AG04450 (cell line): Measurements from ENCODE around the gene TPD52L1. TPM values are rescaled to one million over a fixed set of nuclear protein-coding genes. Genes with fewer than 3 reads are reported as not detected.

Experiments
- CTCF ChIA-PET: fragments of 300-600, 350-600 bp; formaldehyde crosslinking; extraction: SDS; loops from one replicate; lab custom pipeline; 2022; ENCODE audit warnings: antibody characterized with exemption, inconsistent platforms; lab: Charles Lee
- POLR2A ChIA-PET: fragments of 350-600 bp; formaldehyde crosslinking; extraction: SDS; loops from one replicate; lab custom pipeline; 2021; ENCODE audit warnings: antibody characterized with exemption, inconsistent platforms; lab: Yijun Ruan, JAX
- DNase-seq: peaks from one replicate; pipeline ENCODE4 v3.0.0-alpha.2; 2011; ENCODE audit warnings: low read depth, low spot score
- H3K27ac ChIP-seq: one replicate; pipeline ENCODE4 v1.5.1; 2012; ENCODE audit warnings: low read depth, low read length, control low read depth
- H3K27me3 ChIP-seq: one replicate; pipeline ENCODE4 v1.6.0; 2012; ENCODE audit warnings: low read length; ENCODE audit not compliant: control insufficient read depth, insufficient read depth
- H3K4me3 ChIP-seq: 2 replicates; pipeline ENCODE4 v1.5.1; 2011; ENCODE audit warnings: mild to moderate bottlenecking, low read depth, low read length, control low read depth
- H3K9me3 ChIP-seq: 2 replicates; pipeline ENCODE4 v1.5.1; 2012; ENCODE audit warnings: low read length; ENCODE audit not compliant: control insufficient read depth, insufficient read depth
- polyA plus RNA-seq: library from polyadenylated mRNA; depleted of rRNA; stranded (reverse); fragments of >200 nt; gene quantifications from 2 replicates; pipeline ENCODE4 v1.2.3, GENCODE V29; 2011
- TF ChIP-seq, protein P1 (sequence below): IDR thresholded peaks from 2 replicates; pipeline ENCODE4 v1.5.1; 2011; ENCODE audit warnings: low read depth, low read length, control low read depth, inconsistent platforms

Gene TPD52L1
- polyA plus RNA-seq, 1 experiment: 11.1 TPM

DNA sequence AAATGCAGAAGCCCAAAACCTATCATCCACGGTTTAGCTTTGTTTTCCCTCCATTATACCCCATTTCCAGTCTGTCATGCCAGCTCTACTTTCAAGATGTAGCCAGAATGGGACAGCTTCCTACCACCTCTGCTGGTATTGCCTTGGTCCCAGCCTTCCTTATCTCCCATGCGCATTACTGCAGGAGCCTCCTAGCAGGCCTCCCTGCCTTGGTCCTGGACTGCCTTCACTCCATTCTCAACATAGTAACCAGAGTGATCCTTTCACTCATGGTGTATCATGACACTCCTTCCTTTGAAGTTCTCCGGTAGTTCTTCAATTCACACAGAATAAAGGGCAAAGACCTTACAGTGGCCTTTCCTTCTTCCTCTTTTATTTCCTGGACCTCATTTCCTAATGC lies 15.9 kb downstream of the TPD52L1 start:
- no peak for DNase-seq
- Histone ChIP-seq H3K4me3 (no peak overlapping the region), H3K27ac (no peak overlapping the region), H3K9me3 (no peaks in the 10 kb centered on the region), H3K27me3 (no peaks in the 10 kb centered on the region)
- ChIA-PET POLR2A (no interaction called here), CTCF (interaction anchor here (1.1 to 1.8 kb wide), 2 partner anchors 14 to 55 kb away, joined by 4 read pairs; no protein-coding TSS in a partner anchor)
- TF ChIP-seq, protein P1, sequence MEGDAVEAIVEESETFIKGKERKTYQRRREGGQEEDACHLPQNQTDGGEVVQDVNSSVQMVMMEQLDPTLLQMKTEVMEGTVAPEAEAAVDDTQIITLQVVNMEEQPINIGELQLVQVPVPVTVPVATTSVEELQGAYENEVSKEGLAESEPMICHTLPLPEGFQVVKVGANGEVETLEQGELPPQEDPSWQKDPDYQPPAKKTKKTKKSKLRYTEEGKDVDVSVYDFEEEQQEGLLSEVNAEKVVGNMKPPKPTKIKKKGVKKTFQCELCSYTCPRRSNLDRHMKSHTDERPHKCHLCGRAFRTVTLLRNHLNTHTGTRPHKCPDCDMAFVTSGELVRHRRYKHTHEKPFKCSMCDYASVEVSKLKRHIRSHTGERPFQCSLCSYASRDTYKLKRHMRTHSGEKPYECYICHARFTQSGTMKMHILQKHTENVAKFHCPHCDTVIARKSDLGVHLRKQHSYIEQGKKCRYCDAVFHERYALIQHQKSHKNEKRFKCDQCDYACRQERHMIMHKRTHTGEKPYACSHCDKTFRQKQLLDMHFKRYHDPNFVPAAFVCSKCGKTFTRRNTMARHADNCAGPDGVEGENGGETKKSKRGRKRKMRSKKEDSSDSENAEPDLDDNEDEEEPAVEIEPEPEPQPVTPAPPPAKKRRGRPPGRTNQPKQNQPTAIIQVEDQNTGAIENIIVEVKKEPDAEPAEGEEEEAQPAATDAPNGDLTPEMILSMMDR: no peak

DNA sequence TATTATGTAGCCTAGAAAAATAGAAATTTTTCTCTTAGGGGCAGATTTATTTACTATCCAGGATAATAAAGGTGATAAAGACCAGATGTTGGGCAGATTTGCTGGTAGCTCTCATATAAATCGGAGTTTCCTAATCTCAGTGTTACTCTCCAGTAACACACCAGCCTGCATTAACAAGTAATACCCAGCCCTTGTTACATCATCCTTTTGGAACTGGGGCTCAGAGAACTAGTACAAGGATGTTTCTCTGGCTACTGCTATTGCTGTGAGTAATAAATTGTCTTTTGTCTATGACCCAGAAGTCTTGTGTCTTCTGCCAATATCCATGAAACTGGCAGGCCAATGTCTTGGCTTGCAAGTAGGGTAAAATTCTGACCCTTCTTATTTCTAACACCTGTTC lies 16.8 kb downstream of the TPD52L1 start:
- Histone ChIP-seq H3K27me3 (no peaks in the 10 kb centered on the region), H3K9me3 (no peaks in the 10 kb centered on the region), H3K4me3 (no peak overlapping the region), H3K27ac (no peak overlapping the region)
- CTCF ChIA-PET: interaction anchor here (1.8 kb wide), 1 partner anchor 56 kb away, joined by 4 read pairs; no protein-coding TSS in a partner anchor
- TF ChIP-seq, protein P1: no peak
- POLR2A ChIA-PET: no interaction called here
- no peak for DNase-seq

DNA sequence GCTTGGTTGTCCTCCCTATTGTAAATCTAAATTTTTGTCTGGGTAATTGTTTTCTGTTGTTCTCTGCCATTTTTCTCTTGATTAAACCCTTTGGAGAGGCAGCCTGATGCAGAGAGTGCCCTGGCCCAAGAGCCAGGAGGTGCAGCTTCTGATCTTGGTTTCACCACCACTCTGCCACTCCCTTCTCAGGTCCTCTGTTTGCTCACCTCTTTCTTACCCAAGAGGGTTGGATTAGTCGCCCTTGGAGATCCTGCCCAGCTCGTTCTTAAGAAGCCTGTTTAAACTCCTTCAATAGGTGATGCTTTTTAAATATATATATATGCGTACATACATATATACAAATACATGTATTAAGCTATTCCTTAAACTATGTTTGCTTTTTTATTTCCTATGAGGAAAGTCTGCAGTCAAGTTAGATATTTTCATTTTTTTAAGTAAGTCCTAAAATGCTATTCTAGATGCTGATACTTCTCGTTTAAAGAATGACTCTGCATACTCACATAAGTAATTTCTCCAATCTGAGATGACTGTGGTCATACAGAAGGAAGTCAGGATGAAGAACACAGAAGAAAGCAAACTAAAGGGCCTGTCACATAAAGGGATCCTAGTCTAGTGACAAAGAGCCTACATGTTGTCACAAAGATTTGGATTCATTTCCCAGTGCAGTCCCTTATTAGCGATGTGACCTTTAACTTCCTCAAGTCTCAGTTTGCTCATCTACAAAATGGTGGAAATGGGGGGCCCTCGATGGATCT lies 19.9 kb downstream of the TPD52L1 start:
- DNase-seq: no peak
- CTCF ChIA-PET: interaction anchor here (0.8 kb wide), 2 partner anchors 21 to 23 kb away, joined by 3 to 6 read pairs; partner anchors contain the start of gene TPD52L1
- TF ChIP-seq, protein P1: no peak
- Histone ChIP-seq H3K4me3 (no peak overlapping the region), H3K9me3 (no peaks in the 10 kb centered on the region), H3K27me3 (no peaks in the 10 kb centered on the region), H3K27ac (no peak overlapping the region)
- POLR2A ChIA-PET: no interaction called here

DNA sequence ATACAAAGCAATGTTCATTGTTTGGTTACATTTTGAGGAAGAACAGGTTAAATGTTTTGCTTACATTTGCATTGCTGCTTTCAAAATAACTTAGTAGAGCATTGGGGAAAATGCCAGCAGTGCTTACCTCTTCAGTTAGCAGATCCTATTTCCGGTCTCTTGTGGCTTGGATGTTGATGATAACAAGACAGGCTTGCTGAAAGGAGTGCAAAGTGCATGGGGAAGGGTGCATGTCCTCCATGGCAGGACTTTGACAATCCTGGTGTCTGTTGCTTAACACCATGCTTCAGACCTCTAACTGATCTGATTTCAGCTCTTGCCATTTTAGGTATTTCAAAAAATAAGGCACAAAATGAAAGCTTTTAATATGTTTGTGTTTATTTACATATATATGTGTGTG lies 21.1 kb downstream of the TPD52L1 start:
- CTCF ChIA-PET: interaction anchor here (0.7 to 2.4 kb wide), 5 partner anchors 13 to 61 kb away, joined by 3 to 8 read pairs (median 3); partner anchors contain the start of gene TPD52L1
- TF ChIP-seq, protein P1: no peak
- H3K27me3 ChIP-seq: no peaks in the 10 kb centered on the region

DNA sequence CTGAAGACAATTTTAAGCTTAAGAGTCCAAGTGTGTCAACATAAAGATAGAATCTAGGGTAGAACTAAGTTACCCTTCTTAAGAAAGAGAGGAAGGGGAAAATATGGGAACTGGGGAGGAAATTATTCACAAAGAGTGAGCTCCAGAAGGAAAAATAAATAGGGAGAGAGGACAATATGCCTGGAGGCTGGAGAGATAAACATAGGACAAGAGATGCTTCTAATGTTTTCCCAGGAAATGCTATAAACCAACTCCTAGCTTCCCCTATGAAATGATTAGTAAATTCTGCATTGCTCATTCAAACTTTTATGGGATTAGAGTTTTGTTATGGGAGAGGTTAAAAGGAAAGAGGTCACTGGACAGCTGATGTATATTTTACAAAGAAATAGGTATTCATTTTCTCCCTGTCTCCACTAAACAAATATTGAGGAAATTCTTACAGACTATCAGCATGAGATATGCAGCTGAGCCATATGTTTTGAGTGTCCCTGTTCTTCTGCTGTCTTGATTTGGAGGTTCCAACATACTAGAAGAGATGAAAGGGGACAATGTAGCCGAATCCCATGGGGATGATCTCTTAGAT lies 22.0 kb downstream of the TPD52L1 start:
- no peak overlapping the region for H3K27ac ChIP-seq
- no peak overlapping the region for H3K4me3 ChIP-seq
- no peaks in the 10 kb centered on the region for H3K27me3 ChIP-seq
- no peak for DNase-seq
- ChIA-PET POLR2A (no interaction called here), CTCF (interaction anchor here (0.7 to 2.4 kb wide), 4 partner anchors 12 to 62 kb away, joined by 3 to 8 read pairs (median 5); partner anchors contain the start of gene TPD52L1)
- TF ChIP-seq, protein P1: no peak
- H3K9me3 ChIP-seq: no peaks in the 10 kb centered on the region

More for the DNA sequence above, 21.1 kb downstream of the TPD52L1 start:
- Histone ChIP-seq H3K4me3 (no peak overlapping the region), H3K27ac (no peak overlapping the region), H3K9me3 (no peaks in the 10 kb centered on the region)
- DNase-seq: no peak
- POLR2A ChIA-PET: no interaction called here
